NCI-H1436 treated with DMSO at 0.1 percent for 48 hours (cell line): Measurements from ENCODE around the gene TRIP12.
"Not testable (repeated sequence)": the region's sequence is repeated elsewhere in the genome, so short reads cannot be mapped to it uniquely, and the experiment has no call there.

Source experiments
- DNase-seq: peaks from one replicate; lab custom pipeline; 2025; lab: John Stamatoyannopoulos, UW

TRIP12 gene

GRCh38 chr2:229920011-229920641 lies 1.7 kb downstream of the TRIP12 start:
- no peak for DNase-seq

- no peak for DNase-seq
Measured at GRCh38 chr2:229917793-229918192, 4.0 kb downstream of the TRIP12 start.

GRCh38 chr2:229914171-229914570 lies 7.6 kb downstream of the TRIP12 start:
- no peak for DNase-seq

GRCh38 chr2:229910832-229911412 lies 10.9 kb downstream of the TRIP12 start:
- DNase-seq, result no peak

GRCh38 chr2:229910147-229910831 lies 11.5 kb downstream of the TRIP12 start:
- no peak for DNase-seq

GRCh38 chr2:229909090-229909489 lies 12.7 kb downstream of the TRIP12 start:
- no peak for DNase-seq

- DNase-seq, result no peak
Measured at GRCh38 chr2:229905601-229906000, 16.2 kb downstream of the TRIP12 start.

GRCh38 chr2:229903037-229903436 lies 18.8 kb downstream of the TRIP12 start:
- DNase-seq, result no peak

GRCh38 chr2:229901819-229902218 lies 20.0 kb downstream of the TRIP12 start:
- DNase-seq, result no peak

GRCh38 chr2:229900514-229900913 lies 21.3 kb downstream of the TRIP12 start:
- not testable (repeated sequence) for DNase-seq

GRCh38 chr2:229900012-229900411 lies 21.8 kb downstream of the TRIP12 start:
- DNase-seq, result no peak

GRCh38 chr2:229899604-229900003 lies 22.2 kb downstream of the TRIP12 start:
- DNase-seq, result no peak

- DNase-seq, result no peak
Measured at GRCh38 chr2:229896857-229897256, 25.0 kb downstream of the TRIP12 start.

- DNase-seq, result no peak
Measured at GRCh38 chr2:229889023-229889422, 32.8 kb downstream of the TRIP12 start.

GRCh38 chr2:229888031-229888430 lies 33.8 kb downstream of the TRIP12 start:
- DNase-seq, result no peak

- DNase-seq, result no peak
Measured at GRCh38 chr2:229887441-229887840, 34.4 kb downstream of the TRIP12 start.

- no peak for DNase-seq
Measured at GRCh38 chr2:229884775-229885699, 36.8 kb downstream of the TRIP12 start.

GRCh38 chr2:229882583-229882982 lies 39.2 kb downstream of the TRIP12 start:
- DNase-seq, result no peak

- no peak for DNase-seq
Measured at GRCh38 chr2:229880892-229881586, 40.8 kb downstream of the TRIP12 start.

GRCh38 chr2:229879191-229879950 lies 42.4 kb downstream of the TRIP12 start:
- DNase-seq, result no peak

GRCh38 chr2:229875549-229875948 lies 46.3 kb downstream of the TRIP12 start:
- no peak for DNase-seq
